ENCODE data around the gene CTTNBP2NL.
"Not testable (repeated sequence)": the region's sequence is repeated elsewhere in the genome, so short reads cannot be mapped to it uniquely, and the experiment has no call there.

DNA sequence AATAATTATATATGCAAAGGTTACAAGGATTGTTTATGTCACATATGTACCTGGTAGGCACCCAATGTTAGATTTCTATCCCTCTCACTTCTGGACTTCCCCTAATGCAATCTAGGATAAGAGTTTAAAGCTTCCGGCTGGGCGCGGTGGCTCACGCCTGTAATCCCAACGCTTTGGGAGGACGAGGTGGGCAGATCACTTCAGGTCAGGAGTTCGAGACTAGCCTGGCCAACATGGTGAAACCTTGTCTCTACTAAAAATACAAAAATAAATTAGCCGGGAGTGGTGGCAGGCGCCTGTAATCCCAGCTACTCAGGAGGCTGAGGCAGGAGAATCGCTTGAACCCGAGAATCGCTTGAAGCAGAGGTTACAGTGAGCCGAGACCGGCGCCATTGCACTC lies 5.7 kb upstream of the CTTNBP2NL start:
- not testable (repeated sequence) for TF ChIP-seq SP1 (IDR thresholded peaks at IDR 0.05; ENCODE audit: low read depth, low read length); HCFC1 (IDR thresholded peaks at IDR 0.05; ENCODE audit: low read length)
- TF ChIP-seq, protein P1, sequence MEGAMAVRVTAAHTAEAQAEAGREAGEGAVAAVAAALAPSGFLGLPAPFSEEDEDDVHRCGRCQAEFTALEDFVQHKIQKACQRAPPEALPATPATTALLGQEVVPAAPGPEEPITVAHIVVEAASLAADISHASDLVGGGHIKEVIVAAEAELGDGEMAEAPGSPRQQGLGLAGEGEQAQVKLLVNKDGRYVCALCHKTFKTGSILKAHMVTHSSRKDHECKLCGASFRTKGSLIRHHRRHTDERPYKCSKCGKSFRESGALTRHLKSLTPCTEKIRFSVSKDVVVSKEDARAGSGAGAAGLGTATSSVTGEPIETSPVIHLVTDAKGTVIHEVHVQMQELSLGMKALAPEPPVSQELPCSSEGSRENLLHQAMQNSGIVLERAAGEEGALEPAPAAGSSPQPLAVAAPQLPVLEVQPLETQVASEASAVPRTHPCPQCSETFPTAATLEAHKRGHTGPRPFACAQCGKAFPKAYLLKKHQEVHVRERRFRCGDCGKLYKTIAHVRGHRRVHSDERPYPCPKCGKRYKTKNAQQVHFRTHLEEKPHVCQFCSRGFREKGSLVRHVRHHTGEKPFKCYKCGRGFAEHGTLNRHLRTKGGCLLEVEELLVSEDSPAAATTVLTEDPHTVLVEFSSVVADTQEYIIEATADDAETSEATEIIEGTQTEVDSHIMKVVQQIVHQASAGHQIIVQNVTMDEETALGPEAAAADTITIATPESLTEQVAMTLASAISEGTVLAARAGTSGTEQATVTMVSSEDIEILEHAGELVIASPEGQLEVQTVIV (IDR thresholded peaks at IDR 0.05; ENCODE audit: borderline replicate concordance, partially characterized antibody) = not testable (repeated sequence)
